ENCODE results near the gene OTOP2.
"Not testable (repeated sequence)": the region's sequence is repeated elsewhere in the genome, so short reads cannot be mapped to it uniquely, and the experiment has no call there.

Gene OTOP2

GRCh38 chr17:74964246-74964761, 40.2 kb downstream of the OTOP2 start:
- Histone ChIP-seq H3K4me2 (ENCODE audit: insufficient read depth, low read length) (no peak overlapping the region), H3K4me1 (ENCODE audit: insufficient read depth, low read length) (peaks cover 3% of the 10 kb centered on the region; the same call in 1 of the 2 replicates), H3K79me2 (ENCODE audit: insufficient read depth, low read length) (no peaks in the 10 kb centered on the region), H3K27me3 (ENCODE audit: insufficient read depth, low read length, poor library complexity) (peaks cover 4% of the 10 kb centered on the region), H3K9me3 (ENCODE audit: insufficient read depth, low read length, severe bottlenecking) (no peaks in the 10 kb centered on the region), H3K9ac (ENCODE audit: low read depth, low read length) (no peak overlapping the region), H3K4me3 (ENCODE audit: low read depth in 1 of 2, low read length in 2 of 2) (no peak overlapping the region), H3K36me3 (ENCODE audit: insufficient read depth, low read length) (no peaks in the 10 kb centered on the region), H4K20me1 (ENCODE audit: insufficient read depth, low read length) (no peaks in the 10 kb centered on the region), H3K27ac (ENCODE audit: low read length) (no peak overlapping the region), H2AFZ (ENCODE audit: low read depth, low read length) (no peak overlapping the region)
- no peak for DNase-seq
- no peak for ATAC-seq (ENCODE audit: insufficient read depth, low read depth)
- no peak for TF ChIP-seq EZH2 (IDR thresholded peaks at IDR 0.05; ENCODE audit: borderline replicate concordance, low read depth, low read length, severe bottlenecking)
- TF ChIP-seq CTCF (IDR thresholded peaks at IDR 0.05; ENCODE audit: borderline replicate concordance, extremely low read depth, low read length, poor library complexity, severe bottlenecking), result no peak

GRCh38 chr17:74964988-74965622, 41.0 kb downstream of the OTOP2 start:
- H3K4me1 ChIP-seq (ENCODE audit: insufficient read depth, low read length), result peaks cover 3% of the 10 kb centered on the region; the same call in 1 of the 2 replicates
- H3K36me3 ChIP-seq (ENCODE audit: insufficient read depth, low read length), result no peaks in the 10 kb centered on the region
- H4K20me1 ChIP-seq (ENCODE audit: insufficient read depth, low read length), result no peaks in the 10 kb centered on the region
- no peak for ATAC-seq (ENCODE audit: insufficient read depth, low read depth)
- no peak overlapping the region for H3K4me3 ChIP-seq (ENCODE audit: low read depth in 1 of 2, low read length in 2 of 2)
- H2AFZ ChIP-seq (ENCODE audit: low read depth, low read length), result no peak overlapping the region
- H3K4me2 ChIP-seq (ENCODE audit: insufficient read depth, low read length), result no peak overlapping the region
- H3K9me3 ChIP-seq (ENCODE audit: insufficient read depth, low read length, severe bottlenecking), result no peaks in the 10 kb centered on the region
- TF ChIP-seq EZH2 (IDR thresholded peaks at IDR 0.05; ENCODE audit: borderline replicate concordance, low read depth, low read length, severe bottlenecking) (no peak), CTCF (IDR thresholded peaks at IDR 0.05; ENCODE audit: borderline replicate concordance, extremely low read depth, low read length, poor library complexity, severe bottlenecking) (no peak)
- DNase-seq, result no peak
- no peaks in the 10 kb centered on the region for H3K79me2 ChIP-seq (ENCODE audit: insufficient read depth, low read length)
- H3K9ac ChIP-seq (ENCODE audit: low read depth, low read length), result no peak overlapping the region
- no peak overlapping the region for H3K27ac ChIP-seq (ENCODE audit: low read length)
- peaks cover 3% of the 10 kb centered on the region for H3K27me3 ChIP-seq (ENCODE audit: insufficient read depth, low read length, poor library complexity)

- Histone ChIP-seq H3K79me2 (ENCODE audit: insufficient read depth, low read length) (no peaks in the 10 kb centered on the region), H3K9me3 (ENCODE audit: insufficient read depth, low read length, severe bottlenecking) (no peaks in the 10 kb centered on the region), H4K20me1 (ENCODE audit: insufficient read depth, low read length) (peaks cover 8% of the 10 kb centered on the region; the same call in 1 of the 2 replicates), H3K27ac (ENCODE audit: low read length) (no peak overlapping the region), H3K27me3 (ENCODE audit: insufficient read depth, low read length, poor library complexity) (peaks cover 5% of the 10 kb centered on the region), H3K4me2 (ENCODE audit: insufficient read depth, low read length) (no peak overlapping the region), H3K36me3 (ENCODE audit: insufficient read depth, low read length) (no peaks in the 10 kb centered on the region), H3K4me1 (ENCODE audit: insufficient read depth, low read length) (peaks cover 12% of the 10 kb centered on the region), H2AFZ (ENCODE audit: low read depth, low read length) (no peak overlapping the region), H3K9ac (ENCODE audit: low read depth, low read length) (no peak overlapping the region), H3K4me3 (ENCODE audit: low read depth in 1 of 2, low read length in 2 of 2) (no peak overlapping the region)
- no peak for TF ChIP-seq CTCF (IDR thresholded peaks at IDR 0.05; ENCODE audit: borderline replicate concordance, extremely low read depth, low read length, poor library complexity, severe bottlenecking)
- DNase-seq (no peak), ATAC-seq (ENCODE audit: insufficient read depth, low read depth) (no peak)
Measured at GRCh38 chr17:74968361-74968780, 44.3 kb downstream of the OTOP2 start.

- H3K27ac ChIP-seq (ENCODE audit: low read length); H3K79me2 ChIP-seq (ENCODE audit: insufficient read depth, low read length); H3K27me3 ChIP-seq (ENCODE audit: insufficient read depth, low read length, poor library complexity); DNase-seq; H3K4me2 ChIP-seq (ENCODE audit: insufficient read depth, low read length); H4K20me1 ChIP-seq (ENCODE audit: insufficient read depth, low read length); ATAC-seq (ENCODE audit: insufficient read depth, low read depth); H2AFZ ChIP-seq (ENCODE audit: low read depth, low read length); H3K9me3 ChIP-seq (ENCODE audit: insufficient read depth, low read length, severe bottlenecking); H3K4me3 ChIP-seq (ENCODE audit: low read depth in 1 of 2, low read length in 2 of 2); H3K9ac ChIP-seq (ENCODE audit: low read depth, low read length); H3K36me3 ChIP-seq (ENCODE audit: insufficient read depth, low read length): not testable (repeated sequence)
- peaks cover 14% of the 10 kb centered on the region for H3K4me1 ChIP-seq (ENCODE audit: insufficient read depth, low read length)
Measured at GRCh38 chr17:74969501-74969900, 45.4 kb downstream of the OTOP2 start.

Data from DND-41 (cell line).